Measurements from ENCODE around the gene TOP3B. TPM values are rescaled to one million over a fixed set of nuclear protein-coding genes. Genes with fewer than 3 reads are reported as not detected.

TOP3B gene
- total RNA-seq, 1 experiment from 2014 or later, result 29.3 TPM

DNA sequence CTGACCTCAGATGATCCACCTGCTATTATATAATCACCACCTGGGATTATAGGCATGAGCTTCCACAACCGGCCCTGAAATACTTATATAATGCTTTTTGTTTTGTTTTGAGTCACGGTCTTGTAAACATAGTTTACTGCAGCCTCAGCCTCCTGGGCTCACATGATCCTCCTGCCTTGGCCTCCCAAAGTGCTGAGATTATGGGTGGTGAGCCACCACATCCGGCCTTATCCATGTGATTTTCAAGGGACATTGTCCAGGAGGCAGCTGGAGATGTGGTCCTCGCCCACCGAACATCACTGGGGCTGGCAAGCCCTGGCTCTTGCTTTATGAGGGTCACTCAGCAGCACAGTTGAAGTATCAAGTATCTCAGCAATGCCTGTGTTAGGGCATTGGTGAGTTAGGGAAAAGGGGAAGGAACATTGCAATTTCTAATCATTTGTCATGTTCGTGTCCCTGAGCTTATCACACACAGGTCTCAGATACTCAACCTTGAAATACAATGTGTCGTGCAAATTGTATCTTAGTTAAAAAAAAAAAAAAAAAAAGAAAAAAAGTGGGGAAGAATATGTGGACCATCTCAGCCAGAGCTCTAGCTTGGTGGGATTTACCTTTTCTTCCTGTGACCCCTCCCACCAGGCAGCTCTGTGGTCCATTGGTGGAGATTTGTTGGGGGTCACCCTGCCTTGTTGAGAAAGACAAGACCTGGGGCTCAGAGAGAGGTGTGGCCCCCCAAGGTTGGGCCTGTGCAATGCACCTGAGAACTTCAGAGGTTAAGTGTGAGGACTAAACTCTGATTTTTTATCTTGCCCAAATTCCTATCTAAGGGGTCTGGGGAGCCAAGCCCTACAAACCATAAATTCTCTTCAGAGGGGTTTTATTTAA lies 74.7 kb downstream of the TOP3B start:
- ChIA-PET CTCF (no interaction called here), POLR2A (no interaction called here)
- Mint-ChIP-seq H3K27me3 (ENCODE audit: insufficient read depth, unreplicated experiment) (no peaks in the 10 kb centered on the region), H3K9me3 (ENCODE audit: unreplicated experiment) (no peaks in the 10 kb centered on the region), H3K4me3 (ENCODE audit: unreplicated experiment) (no peak overlapping the region), H3K4me1 (ENCODE audit: insufficient read depth, unreplicated experiment) (no peaks in the 10 kb centered on the region), H3K27ac (ENCODE audit: low read depth, unreplicated experiment) (no peak overlapping the region), H3K36me3 (ENCODE audit: insufficient read depth, unreplicated experiment) (no peaks in the 10 kb centered on the region)
- DNase-seq (ENCODE audit: unreplicated experiment), result no peak
- BruUV-seq (replicated peaks), result no TSS peak
- TF ChIP-seq, protein P1, sequence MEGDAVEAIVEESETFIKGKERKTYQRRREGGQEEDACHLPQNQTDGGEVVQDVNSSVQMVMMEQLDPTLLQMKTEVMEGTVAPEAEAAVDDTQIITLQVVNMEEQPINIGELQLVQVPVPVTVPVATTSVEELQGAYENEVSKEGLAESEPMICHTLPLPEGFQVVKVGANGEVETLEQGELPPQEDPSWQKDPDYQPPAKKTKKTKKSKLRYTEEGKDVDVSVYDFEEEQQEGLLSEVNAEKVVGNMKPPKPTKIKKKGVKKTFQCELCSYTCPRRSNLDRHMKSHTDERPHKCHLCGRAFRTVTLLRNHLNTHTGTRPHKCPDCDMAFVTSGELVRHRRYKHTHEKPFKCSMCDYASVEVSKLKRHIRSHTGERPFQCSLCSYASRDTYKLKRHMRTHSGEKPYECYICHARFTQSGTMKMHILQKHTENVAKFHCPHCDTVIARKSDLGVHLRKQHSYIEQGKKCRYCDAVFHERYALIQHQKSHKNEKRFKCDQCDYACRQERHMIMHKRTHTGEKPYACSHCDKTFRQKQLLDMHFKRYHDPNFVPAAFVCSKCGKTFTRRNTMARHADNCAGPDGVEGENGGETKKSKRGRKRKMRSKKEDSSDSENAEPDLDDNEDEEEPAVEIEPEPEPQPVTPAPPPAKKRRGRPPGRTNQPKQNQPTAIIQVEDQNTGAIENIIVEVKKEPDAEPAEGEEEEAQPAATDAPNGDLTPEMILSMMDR (IDR thresholded peaks at IDR 0.05; ENCODE audit: unreplicated experiment), result no peak
- intact Hi-C loops (cut with micrococcal nuclease), result no loop called here

Other genes with a start within 250 kb of the TOP3B start
- 0.07 and 0.27 TPM in 2 replicates for gene YPEL1, start 247.0 kb downstream of the TOP3B start, total RNA-seq (2022)
- 123 and 145 TPM in 2 replicates for gene MAPK1, start 115.1 kb downstream of the TOP3B start, total RNA-seq (2022)
- 32.2 and 32.6 TPM in 2 replicates for gene PPM1F, start 29.9 kb downstream of the TOP3B start, total RNA-seq (2022)

All from MCF 10A (cell line).